ENCODE data around the gene ARHGAP10.

Gene ARHGAP10

DNA sequence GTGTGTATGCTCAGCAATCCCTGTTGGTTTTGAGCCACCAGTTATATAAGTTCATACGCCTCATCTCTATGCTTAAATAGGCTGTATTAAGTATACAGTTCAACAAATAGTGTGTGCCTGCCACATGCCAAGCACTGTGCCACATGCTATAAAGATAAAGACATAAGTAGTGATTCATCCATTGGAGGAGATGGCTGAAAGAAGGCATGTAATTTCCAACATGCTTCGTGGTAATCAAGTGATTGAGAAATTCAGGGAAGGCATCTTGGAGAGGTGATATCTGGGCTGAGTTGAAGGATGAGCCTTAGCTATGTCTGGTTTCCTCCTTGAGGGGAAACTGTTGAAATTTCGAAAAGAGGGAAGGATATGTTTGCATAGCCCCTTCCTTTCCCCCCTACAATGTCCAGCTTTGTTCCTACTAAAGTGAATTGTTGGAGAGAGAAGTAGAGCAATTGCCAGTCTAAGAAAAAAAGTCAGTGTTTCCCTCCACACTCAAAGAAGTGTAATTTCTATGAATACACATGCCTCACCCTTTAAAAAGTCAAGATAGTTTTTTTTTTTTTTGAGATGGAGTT is 96.5 kb downstream of the ARHGAP10 start:
- DNase-seq (ENCODE audit: low read depth), result no peak

DNA sequence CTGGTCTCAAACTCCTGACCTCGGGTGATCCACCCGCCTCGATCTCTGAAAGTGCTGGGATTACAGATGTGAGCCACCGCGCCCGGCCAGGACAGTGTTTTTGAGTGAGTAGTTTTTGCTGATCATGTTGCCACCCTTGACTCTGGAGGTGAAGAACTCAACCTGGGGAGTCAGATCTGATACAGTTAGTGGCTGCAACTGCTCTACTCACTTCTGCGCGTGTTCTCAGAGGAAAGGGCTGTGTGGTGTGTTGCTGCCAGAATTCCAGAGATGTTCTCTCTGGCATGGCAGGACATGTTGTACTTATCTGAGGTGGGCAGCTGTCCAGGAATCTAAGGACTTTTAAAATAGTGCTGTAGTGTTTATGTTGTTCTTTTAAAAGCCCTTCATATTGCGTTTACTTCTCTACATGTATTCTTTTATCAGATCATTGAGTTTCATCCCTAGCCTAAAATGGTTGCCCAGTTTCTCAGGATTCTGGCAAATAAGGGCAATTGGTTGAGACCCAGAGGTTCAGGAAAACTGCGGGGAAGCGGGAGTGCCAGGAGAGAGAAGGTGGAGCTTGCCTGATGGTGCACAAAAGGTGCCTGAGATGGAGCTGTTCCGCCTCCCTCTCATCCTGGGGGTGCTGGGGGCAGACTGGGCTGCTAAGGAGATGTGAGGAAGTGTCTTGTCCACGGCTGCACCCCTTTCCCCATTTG is 97.7 kb downstream of the ARHGAP10 start:
- DNase-seq (ENCODE audit: low read depth), result no peak

DNA sequence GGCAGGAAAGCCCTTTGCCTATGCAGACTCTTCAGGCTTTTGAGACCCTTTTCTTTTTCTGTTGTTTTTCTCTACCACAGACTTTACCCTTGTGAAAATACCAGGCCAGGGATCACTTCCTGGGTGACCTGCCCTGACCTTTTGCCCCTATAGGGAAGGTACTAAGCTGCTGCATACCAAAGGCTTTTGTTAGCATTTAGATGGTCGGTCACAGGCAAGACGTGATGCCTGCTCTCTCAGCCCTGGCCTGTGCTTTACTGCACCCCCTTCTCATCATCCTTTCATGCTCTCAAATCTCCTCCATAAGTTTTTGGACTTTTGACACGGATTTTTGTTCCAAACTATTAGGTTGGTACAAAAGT is 98.2 kb downstream of the ARHGAP10 start:
- DNase-seq (ENCODE audit: low read depth), result no peak

DNA sequence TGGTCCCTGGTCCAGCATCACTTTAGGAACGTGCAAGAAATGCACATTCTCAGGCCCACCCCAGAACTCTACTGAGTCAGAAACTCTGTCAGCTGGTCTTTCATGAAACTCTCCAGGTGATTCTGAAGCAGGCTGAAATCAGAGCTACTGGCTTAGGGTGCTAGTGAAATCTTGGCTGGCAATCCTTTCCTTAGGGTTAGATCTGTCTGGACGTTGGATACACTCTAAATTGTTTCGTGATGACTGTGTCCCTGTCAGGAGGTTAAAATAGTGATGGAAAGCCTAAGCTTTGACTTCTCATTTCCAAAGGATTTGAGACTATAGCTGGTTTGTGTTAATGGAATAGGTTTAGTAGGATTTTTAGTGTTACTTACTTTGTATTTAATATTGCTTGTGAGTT is 99.1 kb downstream of the ARHGAP10 start:
- DNase-seq (ENCODE audit: low read depth), result no peak

DNA sequence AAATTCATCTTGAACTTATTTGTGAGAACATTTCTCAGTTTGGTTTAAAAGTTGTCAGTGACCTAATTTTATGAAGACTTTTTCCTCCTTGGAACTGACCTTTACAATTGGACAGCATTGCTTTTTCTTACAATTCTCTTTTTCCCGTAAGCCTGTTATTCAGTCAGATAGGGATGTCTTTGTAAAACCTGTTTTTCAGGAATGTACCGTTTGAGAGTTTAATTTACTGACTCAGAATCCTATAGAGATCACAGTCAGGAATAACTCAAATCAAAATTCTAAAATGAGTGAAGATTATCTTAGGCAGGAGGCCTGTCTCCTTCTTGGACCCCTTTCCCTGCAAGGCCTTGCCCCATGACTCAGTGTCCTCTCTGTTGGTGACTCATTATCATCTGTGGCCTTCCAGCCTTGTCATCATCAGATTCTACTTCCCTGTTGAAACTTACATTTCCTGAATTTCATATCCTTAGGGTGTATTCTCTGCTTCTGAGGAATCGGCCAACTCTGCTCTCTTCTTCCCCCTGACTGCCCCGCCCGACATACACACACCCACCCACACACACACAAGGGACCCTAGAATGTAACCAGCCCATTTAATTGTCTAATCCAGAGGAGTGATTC is 99.8 kb downstream of the ARHGAP10 start:
- DNase-seq (ENCODE audit: low read depth), result peak; percentile 64

DNA sequence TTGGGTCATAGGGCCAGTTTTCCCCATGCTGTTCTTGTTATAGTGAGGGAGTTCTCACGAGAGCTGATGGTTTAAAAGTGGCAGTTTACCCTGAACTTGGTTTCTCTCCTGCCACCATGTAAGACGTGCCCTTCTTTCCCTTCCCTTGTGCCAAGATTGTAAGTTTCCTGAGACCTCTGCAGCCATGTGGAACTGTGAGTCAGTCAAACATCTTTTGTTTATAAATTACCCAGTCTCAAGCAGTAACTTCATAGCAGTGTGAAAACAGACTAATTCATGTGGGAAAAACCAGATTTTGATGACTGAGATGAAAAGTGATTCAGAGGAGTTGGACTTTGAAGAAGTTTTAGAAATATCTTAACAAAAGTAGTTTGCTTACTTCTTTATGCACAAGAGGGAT is 101.4 kb downstream of the ARHGAP10 start:
- DNase-seq (ENCODE audit: low read depth), result no peak

DNA sequence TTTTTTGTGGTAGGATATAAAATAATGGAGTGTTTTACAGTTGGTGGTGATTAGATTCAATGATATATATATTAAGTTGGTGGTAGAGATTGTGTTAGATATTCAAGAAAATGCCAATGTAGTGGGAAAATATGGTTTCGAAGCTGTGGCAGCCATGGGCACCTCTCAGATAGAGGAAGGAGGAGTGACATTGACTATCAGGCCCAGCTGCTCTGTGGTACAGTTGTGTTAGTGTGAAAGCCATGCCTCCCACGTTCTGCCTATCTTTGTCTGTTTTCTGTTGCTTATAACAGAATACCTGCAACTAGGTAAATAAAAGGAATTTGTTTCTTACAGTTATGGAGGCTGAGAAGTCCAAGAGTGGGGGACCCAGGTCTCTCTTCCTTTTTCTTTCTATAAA is 101.9 kb downstream of the ARHGAP10 start:
- DNase-seq (ENCODE audit: low read depth), result no peak

DNA sequence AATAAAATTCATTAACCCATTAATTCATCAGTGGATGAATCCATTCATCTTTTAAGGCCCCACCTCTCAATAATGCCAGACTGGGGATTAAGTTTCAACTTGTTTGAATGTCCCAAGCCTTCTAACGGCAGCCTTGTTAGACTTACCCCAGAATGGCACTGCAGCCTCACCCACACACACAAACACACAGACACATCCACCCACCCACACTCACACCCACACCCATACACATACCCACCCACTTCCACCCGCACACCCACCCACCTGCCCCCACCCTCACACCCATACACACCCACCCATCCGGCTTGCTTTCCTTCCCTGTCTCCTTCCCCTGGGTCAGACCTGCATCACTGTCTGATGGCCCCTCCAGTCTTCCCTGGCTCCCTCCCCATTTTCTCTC is 102.6 kb downstream of the ARHGAP10 start:
- no peak for DNase-seq (ENCODE audit: low read depth)

DNA sequence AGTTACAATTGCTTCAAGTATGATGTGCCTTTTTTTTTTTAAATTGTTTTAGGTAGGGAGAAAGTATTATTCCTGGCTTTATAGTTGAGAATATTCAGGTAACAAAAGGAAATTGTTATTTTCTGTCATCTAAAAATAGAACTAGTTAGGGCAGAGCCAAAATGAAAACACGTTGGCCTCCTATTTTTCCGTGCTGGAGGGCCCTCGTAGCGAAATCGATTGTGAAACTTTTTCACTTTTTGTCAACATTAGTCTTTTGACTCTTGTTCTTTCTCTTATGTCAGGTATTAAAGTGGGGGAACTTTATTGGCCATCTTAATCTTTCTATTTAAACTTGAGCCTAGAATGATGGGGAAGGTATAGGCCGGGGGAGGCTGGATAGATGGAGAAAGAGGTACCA is 104.9 kb downstream of the ARHGAP10 start:
- DNase-seq (ENCODE audit: low read depth), result no peak

DNA sequence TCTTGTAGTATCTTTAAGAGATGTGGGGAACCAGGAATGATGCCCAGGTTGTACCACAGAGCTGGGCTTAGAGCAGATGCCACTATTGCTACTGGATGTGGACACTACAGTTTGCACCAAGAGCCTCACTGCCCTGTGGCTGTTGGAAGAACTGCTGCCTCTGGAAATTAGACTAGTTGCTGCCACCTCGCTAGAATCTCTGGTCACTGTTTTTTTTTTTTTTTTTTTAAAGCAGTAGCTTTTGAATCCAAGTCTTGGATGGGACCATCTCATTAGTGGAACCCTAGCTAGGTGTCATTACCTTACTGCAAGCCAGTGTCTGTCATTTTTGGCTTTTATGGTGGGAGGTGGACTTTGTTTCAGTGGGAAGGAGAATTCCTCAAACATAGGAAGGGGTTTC is 105.5 kb downstream of the ARHGAP10 start:
- DNase-seq (ENCODE audit: low read depth), result no peak

DNA sequence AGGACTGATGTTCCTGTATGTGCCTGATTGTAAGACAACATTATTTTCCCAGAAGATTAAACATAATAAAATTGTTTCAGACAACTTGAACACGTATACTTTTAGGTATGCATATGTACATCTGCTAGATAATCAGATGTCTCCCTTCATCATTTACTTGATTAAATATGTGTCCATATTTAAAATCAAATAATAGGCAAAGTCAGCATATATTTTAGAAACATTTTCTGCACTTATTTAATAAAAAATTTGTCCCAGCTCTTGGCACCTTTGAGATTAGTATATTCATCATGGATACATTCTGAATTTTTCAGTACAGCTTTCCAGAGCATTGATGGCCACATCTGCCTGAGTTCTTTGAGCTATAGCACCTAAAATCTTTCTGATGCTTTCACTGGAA is 106.0 kb downstream of the ARHGAP10 start:
- no peak for DNase-seq (ENCODE audit: low read depth)

DNA sequence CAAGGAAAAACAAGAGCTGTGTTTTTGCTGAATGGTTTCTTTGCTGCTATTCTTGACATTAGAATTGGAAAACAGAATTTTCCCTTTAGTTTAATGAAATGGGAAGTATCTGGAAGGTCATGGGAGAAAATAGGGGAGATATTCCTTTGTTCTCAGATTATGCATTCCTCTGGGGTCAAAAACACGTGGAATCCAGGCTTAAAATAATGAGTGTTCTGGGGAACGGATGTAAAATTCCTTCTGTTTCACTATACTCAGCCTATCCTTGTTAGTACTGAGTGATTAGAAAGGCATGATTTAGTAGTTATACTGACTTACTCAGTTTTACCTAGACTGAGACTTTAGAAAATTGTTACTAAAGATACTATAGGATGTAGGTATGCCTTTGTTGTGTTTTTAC is 107.3 kb downstream of the ARHGAP10 start:
- DNase-seq (ENCODE audit: low read depth), result no peak

DNA sequence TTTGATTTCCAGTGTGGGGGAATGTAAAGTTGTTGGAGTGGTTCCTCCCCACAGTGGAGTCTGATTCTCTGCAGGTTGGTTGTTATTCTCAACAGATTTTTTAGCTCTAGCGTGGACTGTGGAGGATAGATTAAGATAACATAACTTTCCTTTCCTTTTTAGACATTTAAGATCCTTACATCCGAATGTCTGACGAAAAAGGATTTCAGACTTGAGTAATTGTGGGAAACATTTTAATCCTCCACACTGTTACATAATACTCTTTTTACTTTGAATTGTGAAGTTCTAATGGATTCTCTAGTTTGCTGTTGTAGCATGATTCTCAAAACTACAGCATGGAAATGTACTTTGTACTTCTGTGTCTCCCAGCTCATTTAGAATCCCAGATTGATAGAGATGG is 107.8 kb downstream of the ARHGAP10 start:
- no peak for DNase-seq (ENCODE audit: low read depth)

DNA sequence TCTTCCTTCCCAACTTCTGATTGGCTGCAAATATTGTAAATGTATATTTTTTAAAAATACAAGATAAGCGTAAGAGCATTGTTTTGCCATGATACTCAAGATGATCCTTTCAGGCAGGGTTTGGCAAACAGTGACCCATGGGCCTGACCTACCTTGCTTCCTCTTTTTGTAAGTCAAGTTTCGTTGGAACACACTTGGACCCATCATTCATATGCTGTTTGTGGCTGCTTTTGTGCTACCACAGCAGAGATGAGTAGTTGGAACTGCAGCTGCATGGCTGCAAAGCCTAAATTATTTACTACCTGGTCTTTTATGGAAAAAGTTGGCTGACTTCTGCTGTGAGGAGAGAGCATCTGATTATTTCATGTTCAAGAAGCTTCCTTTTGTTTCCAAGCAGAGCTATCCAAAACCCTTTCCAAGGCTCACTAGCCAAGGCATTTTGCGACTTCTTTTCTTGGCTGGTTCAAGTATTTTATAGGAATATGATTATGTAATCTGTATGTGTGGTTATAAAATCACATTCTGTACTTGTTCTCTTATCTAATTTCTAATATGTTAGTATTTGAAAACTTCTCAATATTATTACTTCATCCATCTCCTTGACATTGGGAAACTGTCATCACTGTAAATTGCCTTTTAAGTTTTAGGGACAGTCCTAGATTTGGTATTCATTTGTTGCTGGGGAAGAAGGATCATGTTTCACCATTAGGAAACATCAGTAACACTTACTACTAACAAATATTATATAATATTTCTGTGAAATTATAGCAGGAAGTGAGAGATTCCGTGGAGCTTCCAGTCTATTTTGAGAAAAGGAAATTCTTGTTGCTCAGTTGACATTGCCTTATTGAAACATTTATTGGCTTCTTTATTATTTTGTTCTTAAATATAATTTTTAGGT is 109.2 kb downstream of the ARHGAP10 start:
- no peak for DNase-seq (ENCODE audit: low read depth)

DNA sequence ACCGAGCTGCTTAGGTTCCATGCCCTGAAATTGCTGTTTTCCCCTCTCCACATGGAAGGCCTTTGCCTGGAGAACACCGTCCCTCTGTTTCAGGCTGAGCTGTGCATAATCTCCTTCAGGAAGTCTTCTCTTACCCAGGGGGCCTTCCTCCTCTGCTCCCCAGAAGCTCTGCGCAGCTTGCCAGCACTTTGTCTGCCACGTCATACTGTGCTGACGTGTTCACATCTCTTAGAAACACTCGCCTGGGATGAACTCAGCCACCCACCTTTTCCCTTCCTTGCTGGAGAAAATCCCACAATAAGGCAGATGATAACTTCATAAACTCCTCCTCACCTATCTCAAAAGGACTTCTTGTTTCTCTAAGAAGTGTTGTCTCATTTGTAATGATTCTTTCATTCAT is 110.7 kb downstream of the ARHGAP10 start:
- DNase-seq (ENCODE audit: low read depth), result no peak

DNA sequence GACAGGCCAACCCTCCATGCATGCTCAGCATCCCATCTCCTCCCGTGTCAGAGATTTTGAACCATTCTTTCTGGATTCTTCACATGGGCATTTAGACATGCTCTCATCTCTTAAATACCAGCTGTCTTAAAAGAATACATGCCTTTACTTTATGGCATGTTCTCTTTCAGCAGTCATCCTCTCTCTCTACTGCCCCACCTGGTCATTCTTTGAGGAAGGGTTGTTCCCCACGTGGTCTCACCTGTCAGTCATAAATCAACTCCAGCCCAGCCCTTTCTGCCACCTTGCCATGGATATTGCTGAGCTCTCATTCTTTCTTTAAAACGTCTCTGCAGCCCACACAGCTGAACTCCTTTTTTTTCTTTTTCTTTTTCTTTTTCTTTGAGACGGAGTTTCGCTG is 111.3 kb downstream of the ARHGAP10 start:
- no peak for DNase-seq (ENCODE audit: low read depth)

DNA sequence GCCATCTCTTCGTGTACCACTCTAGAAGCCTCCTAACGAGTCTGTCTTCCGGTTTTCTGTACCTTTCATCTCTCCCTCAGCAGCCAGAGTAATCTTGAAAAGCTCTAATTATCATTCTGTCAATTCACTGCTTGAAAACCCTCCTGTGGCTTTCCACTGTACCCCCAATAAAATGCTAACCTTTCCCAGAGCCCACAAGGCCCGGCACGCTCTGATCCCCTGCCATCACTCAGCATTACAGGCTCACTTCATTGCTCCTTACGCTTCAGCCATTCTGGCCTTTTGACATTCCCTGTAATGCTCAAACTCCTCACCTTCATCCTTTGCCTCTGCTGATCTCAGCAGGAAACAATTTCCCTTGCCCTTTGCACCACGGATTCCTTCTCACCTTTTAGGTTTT is 112.9 kb downstream of the ARHGAP10 start:
- no peak for DNase-seq (ENCODE audit: low read depth)

DNA sequence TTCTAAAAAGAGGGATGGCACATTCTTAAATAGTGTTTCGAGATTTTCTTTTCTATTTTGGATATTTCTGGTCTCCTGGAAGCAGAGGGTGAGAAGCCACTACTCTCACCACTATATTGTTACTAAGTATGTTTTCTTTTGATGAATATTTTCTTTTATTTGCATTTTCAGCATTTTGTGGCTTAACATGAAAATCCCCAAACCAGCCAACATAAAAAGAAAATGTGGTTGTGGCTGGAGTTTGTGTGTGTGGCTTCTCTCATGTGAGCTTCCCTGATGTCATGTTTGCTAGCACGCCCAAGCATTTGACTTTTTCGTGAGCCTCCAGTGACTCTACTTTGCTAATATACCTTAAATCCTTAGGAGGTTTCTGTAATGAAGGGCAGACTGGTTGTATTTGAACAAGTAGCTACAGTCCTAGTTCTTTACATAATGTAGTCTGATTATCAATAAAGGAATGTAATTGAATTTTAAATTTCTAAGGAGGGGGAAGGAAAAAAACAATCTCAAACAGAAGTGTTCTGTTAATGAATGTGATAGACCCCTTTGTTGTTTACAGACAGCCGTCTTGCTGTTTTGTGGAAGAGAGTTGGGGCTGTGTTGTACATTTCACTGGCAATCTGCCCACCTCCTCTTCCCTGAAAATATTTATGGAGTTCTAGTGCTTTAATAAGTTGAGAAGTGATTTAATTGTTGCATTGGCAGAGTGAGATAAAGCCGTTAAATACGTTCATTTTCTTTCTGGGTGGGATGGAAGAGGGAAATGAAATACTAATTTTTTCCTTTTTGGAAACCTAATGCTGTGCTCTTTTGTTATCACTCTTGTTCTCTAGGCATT is 114.6 kb downstream of the ARHGAP10 start:
- DNase-seq (ENCODE audit: low read depth), result no peak

DNA sequence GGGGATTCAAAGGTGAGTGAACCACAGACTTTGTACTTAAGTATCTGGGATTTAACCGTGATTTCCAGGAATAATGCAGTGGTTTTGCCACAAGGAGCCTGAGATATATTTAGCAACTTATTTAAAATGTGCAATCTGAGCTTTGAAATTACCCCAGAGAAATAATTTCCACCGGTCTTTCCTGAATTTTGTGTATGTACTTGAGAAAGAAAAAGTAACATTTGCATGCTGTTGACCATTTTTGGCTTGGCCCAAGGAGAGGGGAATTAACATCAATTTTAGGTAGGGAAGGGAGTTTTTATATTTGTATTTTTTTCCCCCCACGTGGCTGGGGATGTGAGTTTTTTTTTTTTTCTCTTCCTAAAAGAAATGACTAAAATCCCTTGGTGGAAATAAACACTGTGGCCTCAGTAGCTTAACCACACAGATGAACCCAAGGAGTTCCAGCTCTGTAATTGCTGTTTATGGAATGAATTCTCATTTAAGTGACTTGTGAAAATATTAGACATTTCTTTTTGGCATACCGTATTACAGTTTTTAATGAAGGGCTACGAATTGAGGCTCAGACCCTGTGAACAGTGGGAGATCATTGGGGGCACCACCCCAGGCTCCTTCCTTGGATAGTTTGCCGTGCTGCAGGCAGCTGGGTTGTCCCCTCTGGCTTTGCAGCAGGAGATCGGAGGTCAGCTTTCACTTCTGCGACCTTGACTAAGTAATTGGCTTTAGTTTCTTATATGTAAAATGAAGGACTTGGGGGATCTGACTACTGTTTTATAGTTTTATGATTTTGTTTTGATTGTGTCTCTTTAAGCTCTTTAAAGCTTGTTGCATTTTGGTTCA is 116.1 kb downstream of the ARHGAP10 start:
- no peak for DNase-seq (ENCODE audit: low read depth)

DNA sequence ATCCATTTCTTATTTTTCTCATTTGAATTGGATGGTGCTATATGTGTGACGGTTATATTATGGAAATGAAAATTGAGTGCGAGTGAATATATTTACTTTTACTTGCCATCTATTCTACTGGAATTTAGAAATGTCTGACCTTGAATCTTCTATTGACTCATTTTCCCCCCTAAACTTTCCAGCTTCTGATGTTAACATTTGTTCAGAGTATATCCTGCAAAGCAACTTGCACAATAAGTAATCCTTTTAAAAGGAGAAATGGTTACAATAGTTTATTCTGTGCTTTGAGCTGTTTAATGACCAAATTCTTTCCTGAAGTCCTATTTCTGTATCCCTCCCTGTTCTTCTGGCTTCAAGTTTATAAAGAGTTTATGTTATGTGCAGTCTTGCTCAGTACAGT is 116.7 kb downstream of the ARHGAP10 start:
- no peak for DNase-seq (ENCODE audit: low read depth)

DNA sequence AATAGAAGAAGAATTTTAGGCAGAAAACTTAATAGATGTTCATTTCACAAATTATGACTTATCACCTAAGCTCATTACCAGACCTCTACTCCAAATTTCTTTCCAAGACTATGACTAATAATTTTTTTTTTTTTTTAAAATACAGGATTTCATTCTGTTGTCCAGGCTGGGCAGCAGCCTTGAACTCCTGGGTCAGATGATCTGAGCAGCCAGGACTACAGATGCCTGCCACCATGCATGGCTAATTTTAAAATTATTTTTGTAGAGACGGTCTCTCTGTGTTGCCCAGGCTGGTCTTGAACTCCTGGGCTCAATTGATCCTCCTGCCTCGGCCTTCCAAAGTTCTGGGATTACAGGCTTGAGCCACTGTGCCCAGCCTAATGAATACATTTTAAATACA is 119.2 kb downstream of the ARHGAP10 start:
- no peak for DNase-seq (ENCODE audit: low read depth)

Data from GM04503 (cell line).